Common myeloid progenitor, CD34-positive (primary cell): ENCODE data around the gene KRT33A.

ENCODE experiments used
- CTCF ChIA-PET: fragments of 350-600 bp; sonication (Branson Sonifier 250); formaldehyde crosslinking; loops from one replicate; lab custom pipeline; 2021; ENCODE audit warnings: antibody characterized with exemption; lab: Charles Lee
- POLR2A ChIA-PET: fragments of 350-600 bp; sonication (Branson Sonifier 250); formaldehyde crosslinking; loops from one replicate; lab custom pipeline; 2021; ENCODE audit warnings: antibody characterized with exemption; lab: Charles Lee
- DNase-seq, 3 donors: peaks; one replicate each; pipeline versions ENCODE4 v3.0.0 to v3.0.0-alpha.2; 2013
- H3K27ac ChIP-seq, 2 experiments: 1 replicate in 1 of 2; 2 replicates in 1 of 2; pipeline ENCODE4 v1.7.0; 2013; ENCODE audit warnings: inconsistent platforms in 2 of 2, low read length in 2 of 2, mild to moderate bottlenecking in 2 of 2, low read depth in 1 of 2, moderate library complexity in 1 of 2; ENCODE audit not compliant: severe bottlenecking in 2 of 2, insufficient read depth in 1 of 2, poor library complexity in 1 of 2
- H3K27me3 ChIP-seq, 5 experiments: replicated peaks in 2 of 5; 1 replicate in 3 of 5; 2 replicates in 2 of 5; pipeline versions ENCODE4 v1.6.1 to v1.7.0; 2013; ENCODE audit warnings: low read length in 4 of 5, mild to moderate bottlenecking in 2 of 5, moderate library complexity in 2 of 5, inconsistent platforms in 1 of 5; ENCODE audit not compliant: insufficient read depth in 5 of 5, control insufficient read depth in 4 of 5
- H3K36me3 ChIP-seq, 4 experiments: 1 replicate in 2 of 4; 2 replicates in 2 of 4; pipeline versions ENCODE4 v1.6.1 to v1.7.0; 2013; ENCODE audit warnings: low read length in 3 of 4, control low read depth in 1 of 4, mild to moderate bottlenecking in 1 of 4; ENCODE audit not compliant: control insufficient read depth in 4 of 4, insufficient read depth in 4 of 4
- H3K4me1 ChIP-seq, 4 experiments: 1 replicate in 3 of 4; 2 replicates in 1 of 4; pipeline versions ENCODE4 v1.6.1 to v1.7.1; 2013; ENCODE audit warnings: low read length in 3 of 4, mild to moderate bottlenecking in 3 of 4, control low read depth in 1 of 4, inconsistent platforms in 1 of 4, moderate library complexity in 1 of 4; ENCODE audit not compliant: control insufficient read depth in 4 of 4, insufficient read depth in 4 of 4; ENCODE audit errors: control extremely low read depth in 1 of 4
- H3K4me3 ChIP-seq, 7 experiments: 1 replicate in 4 of 7; 2 replicates in 3 of 7; pipeline versions ENCODE4 v1.5.1 to v1.7.0; 2013; ENCODE audit warnings: mild to moderate bottlenecking in 7 of 7, low read length in 6 of 7, moderate library complexity in 6 of 7, inconsistent platforms in 2 of 7, low read depth in 2 of 7, control low read depth in 1 of 7; ENCODE audit not compliant: insufficient read depth in 4 of 7, control insufficient read depth in 1 of 7; ENCODE audit errors: extremely low read depth in 1 of 7
- H3K9me3 ChIP-seq, 5 experiments: 1 replicate in 4 of 5; 2 replicates in 1 of 5; pipeline versions ENCODE4 v1.6.1 to v1.7.1; 2013; ENCODE audit warnings: low read length in 4 of 5, mild to moderate bottlenecking in 2 of 5, inconsistent platforms in 1 of 5, low read depth in 1 of 5, moderate library complexity in 1 of 5; ENCODE audit not compliant: control insufficient read depth in 4 of 5, insufficient read depth in 2 of 5; ENCODE audit errors: control extremely low read depth in 1 of 5
- WGBS: methylation state at CpG from one replicate; pipeline ENCODE4 v1.1.5; 2013; ENCODE audit not compliant: insufficient coverage; 5-methylcytosine and 5-hydroxymethylcytosine counted together

Gene KRT33A

DNA sequence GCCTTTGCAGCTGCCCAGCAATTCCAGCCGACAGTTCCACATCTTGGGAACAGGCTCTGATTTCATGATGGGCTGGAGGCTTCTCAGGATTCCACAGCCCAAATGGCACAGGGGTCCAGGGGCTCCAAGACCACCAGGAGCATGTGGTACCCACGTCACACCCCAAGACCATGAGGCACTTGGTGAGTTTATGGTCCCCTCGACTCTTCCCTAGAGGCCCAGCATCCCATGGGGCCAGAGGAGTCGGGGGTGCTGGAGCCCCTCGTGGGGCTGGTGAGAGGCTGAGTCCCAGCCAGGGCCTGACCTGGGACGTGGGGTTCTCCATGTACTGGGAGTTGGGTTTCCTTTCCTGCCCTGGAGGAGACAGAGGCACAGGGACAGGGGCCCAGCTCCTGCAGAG, 25.0 kb downstream of the KRT33A start:
- no peaks in the 10 kb centered on the region for H3K9me3 ChIP-seq
- H3K27me3 ChIP-seq = no peaks in the 10 kb centered on the region
- POLR2A ChIA-PET = no interaction called here
- no peaks in the 10 kb centered on the region for H3K36me3 ChIP-seq
- DNase-seq = no peak
- no peak overlapping the region for H3K4me3 ChIP-seq
- CTCF ChIA-PET = no interaction called here
- H3K27ac ChIP-seq = no peak overlapping the region
- 85% methylated on average over 5 of the region's 6 CpGs for WGBS
- H3K4me1 ChIP-seq = peaks cover 0 to 7% (median 0%) of the 10 kb centered on the region in 4 experiments

DNA sequence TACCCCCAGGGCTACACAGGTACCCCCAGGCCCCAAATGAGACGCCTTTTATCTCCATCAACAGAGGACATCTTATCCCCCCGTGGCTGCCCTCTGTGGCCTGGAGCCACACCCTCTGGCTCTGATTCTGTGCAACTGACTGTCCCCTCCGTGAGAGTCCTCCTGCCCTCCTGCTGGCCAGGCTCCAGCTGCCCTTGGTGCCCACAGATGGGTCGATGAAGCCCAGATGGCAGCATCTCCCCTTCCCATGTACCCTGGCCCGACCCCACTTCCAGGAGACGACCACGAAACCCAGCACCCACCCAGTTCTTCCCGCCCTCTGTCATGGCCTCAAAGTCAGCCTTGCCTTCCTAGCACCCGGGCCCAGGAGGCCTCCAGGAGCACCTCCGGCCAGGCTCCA, 25.5 kb downstream of the KRT33A start:
- WGBS = 89% methylated on average over 10 of the region's 10 CpGs
- H3K36me3 ChIP-seq = no peaks in the 10 kb centered on the region
- POLR2A ChIA-PET = no interaction called here
- H3K27me3 ChIP-seq = no peaks in the 10 kb centered on the region
- no peak overlapping the region for H3K27ac ChIP-seq
- H3K9me3 ChIP-seq = peaks cover 0 to 3% (median 0%) of the 10 kb centered on the region in 5 experiments
- DNase-seq = no peak
- CTCF ChIA-PET = no interaction called here
- H3K4me1 ChIP-seq = peaks cover 0 to 7% (median 0%) of the 10 kb centered on the region in 4 experiments
- no peak overlapping the region for H3K4me3 ChIP-seq

DNA sequence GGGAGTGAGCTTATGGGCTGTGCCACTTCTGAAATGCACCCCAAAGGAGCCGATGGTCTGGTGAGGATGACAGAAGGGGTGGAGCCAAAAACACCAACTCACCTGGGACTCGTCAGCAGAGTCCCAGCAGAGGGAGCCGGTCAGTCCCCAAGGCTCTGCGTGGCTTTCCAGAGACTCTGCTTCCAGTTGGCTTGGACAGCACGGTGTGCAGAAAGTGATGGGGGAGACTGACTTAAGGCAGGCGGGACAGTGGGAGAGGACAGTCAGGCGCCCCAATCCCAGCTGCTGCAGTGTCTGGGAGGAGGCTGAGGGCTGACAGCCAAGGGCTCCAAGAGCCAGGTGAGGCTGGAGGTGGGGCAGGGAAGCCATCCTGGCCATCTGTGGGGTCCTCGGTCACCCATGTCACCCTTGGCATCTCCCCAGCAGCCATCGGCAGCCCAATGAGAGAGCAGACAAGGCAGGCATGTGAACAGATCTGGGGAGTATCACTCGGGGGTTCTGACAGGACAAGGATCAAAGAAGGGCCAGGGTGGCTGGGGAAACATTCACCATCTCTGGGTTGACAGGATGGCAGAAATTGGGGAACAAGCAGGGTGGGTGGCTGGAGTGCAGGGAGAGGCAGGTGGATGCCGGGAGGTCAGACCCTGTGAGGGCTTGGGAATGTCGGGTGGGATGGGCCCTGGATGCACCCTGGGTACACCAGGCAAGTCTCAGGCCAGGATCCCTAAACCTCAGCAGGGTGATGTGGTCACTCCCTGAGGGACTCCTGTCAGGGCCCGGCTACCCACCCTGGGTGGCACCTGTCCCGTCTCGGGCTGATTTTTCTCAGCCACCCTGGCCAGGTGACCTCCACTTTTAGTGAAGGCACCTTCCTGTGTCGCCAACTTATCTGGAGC, 26.2 kb downstream of the KRT33A start:
- peaks cover 0 to 7% (median 0%) of the 10 kb centered on the region in 4 experiments for H3K4me1 ChIP-seq
- 83% methylated on average over 16 of the region's 16 CpGs for WGBS
- no peak for DNase-seq
- H3K9me3 ChIP-seq = peaks cover 0 to 9% (median 0%) of the 10 kb centered on the region in 5 experiments
- no peaks in the 10 kb centered on the region for H3K27me3 ChIP-seq
- no peak overlapping the region for H3K27ac ChIP-seq
- no peaks in the 10 kb centered on the region for H3K36me3 ChIP-seq
- H3K4me3 ChIP-seq = no peak overlapping the region
- POLR2A ChIA-PET = no interaction called here
- CTCF ChIA-PET = interaction anchor here (1.7 to 2.4 kb wide), 3 partner anchors 344 to 414 kb away, joined by 3 to 11 read pairs (median 4); no protein-coding TSS in a partner anchor

DNA sequence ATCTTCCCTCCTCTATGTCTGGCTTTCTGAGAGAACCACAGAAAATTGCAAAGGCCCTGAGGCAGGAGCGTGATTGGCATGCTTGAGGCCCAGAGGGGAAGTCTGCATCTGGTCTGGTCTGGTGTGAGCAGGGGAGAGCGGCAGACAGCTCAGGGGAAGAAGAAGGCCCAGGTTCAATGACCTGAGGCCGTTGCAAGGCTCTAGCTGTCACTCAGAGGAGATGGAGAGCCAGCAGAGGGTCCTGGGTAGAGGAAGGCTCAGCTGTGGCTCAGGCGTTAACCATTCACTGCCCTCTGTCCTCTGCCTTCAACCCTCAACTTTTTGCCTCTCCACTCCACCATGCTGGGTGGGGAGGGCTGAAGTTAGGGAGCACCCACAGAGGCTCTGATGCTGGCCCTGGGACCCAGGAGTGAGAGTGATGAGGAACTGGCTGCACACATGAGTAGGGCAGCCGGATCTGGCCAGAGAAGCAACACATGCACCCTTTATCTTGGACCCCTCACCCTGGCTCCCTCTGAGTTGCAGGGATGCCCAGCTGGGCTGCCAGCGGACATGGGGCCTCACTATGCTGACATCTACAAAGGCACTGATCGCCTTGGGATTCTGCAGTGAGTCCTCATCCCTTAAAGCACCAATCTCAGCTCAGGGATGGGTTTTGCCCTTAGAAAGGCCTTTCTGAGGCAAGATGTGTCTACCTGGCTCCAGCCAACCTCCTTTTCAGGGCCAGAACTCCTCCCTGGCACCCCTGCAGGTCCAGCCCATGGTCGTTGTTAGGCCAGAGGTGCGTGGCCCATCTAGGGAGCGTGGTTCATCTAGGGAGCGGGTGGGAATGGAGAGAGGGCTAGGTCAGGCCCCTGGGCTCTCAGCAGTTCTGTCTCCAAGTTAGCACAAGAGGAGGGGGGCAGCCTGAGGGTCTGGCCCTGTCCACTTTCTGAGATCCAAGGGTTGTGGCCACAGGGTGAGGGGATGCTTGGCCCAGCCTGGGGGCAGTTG, 27.4 kb downstream of the KRT33A start:
- ChIA-PET POLR2A (no interaction called here), CTCF (interaction anchor here (0.6 to 2.8 kb wide), 19 partner anchors 9 to 467 kb away, joined by 3 to 22 read pairs (median 4); partner anchors contain the start of genes KRTAP16-1 and KRTAP29-1)
- no peaks in the 10 kb centered on the region for H3K27me3 ChIP-seq
- H3K4me1 ChIP-seq = peaks cover 0 to 7% (median 0%) of the 10 kb centered on the region in 4 experiments
- H3K9me3 ChIP-seq = peaks cover 0 to 9% (median 0%) of the 10 kb centered on the region in 5 experiments
- no peak overlapping the region for H3K27ac ChIP-seq
- no peaks in the 10 kb centered on the region for H3K36me3 ChIP-seq
- 97% methylated on average over 9 of the region's 11 CpGs for WGBS
- no peak overlapping the region for H3K4me3 ChIP-seq
- no peak for DNase-seq

DNA sequence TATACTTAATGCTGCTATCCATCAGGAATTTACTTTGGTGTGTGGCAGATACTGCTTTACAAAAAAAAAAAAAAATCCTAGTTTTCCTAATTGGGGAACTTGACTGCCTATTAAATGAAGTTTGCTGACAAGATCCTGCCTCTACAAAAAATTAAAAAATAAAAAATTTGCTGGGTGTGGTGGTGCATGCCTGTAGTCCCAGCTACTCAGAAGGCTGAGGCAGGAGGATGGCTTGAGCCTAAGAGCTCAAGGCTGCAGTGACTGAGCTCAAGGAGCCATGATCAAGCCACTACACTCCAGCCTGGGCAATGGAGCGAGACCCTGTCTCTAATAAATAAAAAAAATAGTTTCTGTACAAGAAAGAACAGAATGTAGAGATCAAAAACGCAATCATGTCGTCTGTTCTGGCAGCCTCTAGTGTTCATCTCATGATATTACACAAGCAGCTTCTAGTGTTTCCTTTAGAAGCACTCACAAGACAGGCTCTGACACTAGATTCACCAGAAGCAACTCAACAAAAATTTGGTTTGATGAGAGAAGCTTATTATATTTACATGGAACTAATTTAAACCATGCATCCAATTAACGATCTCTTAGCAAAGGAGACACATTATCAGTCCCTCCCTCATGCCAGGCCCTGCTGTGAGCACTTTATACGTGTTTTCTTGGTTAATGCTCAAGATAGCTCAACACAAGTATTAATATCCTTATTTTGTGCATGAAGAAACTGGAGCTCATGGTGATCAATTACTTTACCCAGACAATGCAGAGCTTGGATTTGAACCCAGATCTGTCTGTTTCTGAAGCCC, 28.3 kb downstream of the KRT33A start:
- 60% methylated on average over 1 of the region's 5 CpGs for WGBS
- POLR2A ChIA-PET = no interaction called here
- peak; percentile 40 to 74 (median 68) for DNase-seq
- Histone ChIP-seq H3K4me1 (peaks cover 0 to 7% (median 0%) of the 10 kb centered on the region in 4 experiments), H3K9me3 (peaks cover 0 to 9% (median 0%) of the 10 kb centered on the region in 5 experiments), H3K4me3 (no peak overlapping the region), H3K27me3 (no peaks in the 10 kb centered on the region), H3K27ac (no peak overlapping the region), H3K36me3 (no peaks in the 10 kb centered on the region)
- CTCF ChIA-PET = interaction anchor here (0.5 to 2.8 kb wide), 22 partner anchors 8 to 675 kb away, joined by 3 to 22 read pairs (median 4); partner anchors contain the start of genes KRTAP16-1, KRTAP29-1 and SMARCE1

DNA sequence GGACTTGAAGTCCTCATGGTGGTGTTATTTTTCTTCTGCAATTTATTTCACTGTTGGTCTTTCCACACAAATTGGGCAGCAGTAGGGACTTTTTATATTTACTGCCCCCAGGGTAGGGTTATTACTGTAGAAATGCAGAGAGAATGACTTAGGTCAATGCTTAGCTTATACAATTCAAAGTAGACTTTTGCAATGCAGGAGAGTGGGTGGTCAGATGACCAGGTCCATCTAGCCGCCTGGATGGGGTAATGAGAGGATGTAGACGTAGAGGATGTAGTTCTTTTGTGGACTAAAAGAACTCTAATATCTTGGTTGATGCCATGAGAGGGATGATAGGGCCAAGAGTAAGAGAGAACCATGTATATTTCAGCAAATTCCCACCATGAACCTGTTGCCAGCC, 32.4 kb downstream of the KRT33A start:
- H3K27me3 ChIP-seq = no peaks in the 10 kb centered on the region
- no peak overlapping the region for H3K4me3 ChIP-seq
- 86% methylated on average over 1 of the region's 2 CpGs for WGBS
- H3K9me3 ChIP-seq = peaks cover 0 to 9% (median 0%) of the 10 kb centered on the region in 5 experiments
- H3K36me3 ChIP-seq = no peaks in the 10 kb centered on the region
- no peak for DNase-seq
- no peak overlapping the region for H3K27ac ChIP-seq
- ChIA-PET CTCF (interaction anchor here (0.5 kb wide), 1 partner anchor 146 kb away, joined by 3 read pairs; no protein-coding TSS in a partner anchor), POLR2A (no interaction called here)
- H3K4me1 ChIP-seq = no peaks in the 10 kb centered on the region
